Ovary (tissue), 9 donors: ENCODE results near the gene CDHR2. TPM values are rescaled to one million over a fixed set of nuclear protein-coding genes. Genes with fewer than 3 reads are reported as not detected.

Source experiments
- DNase-seq, 5 donors: peaks; one replicate each; pipeline ENCODE4 v3.0.0-alpha.2; 2019 to 2020
- H3K27ac ChIP-seq, 2 donors: fragments of 200-600 bp; one replicate each; pipeline versions ENCODE4 v1.5.1 to v1.8.0; 2019 to 2022
- H3K27me3 ChIP-seq: fragments of 200-600 bp; one replicate; pipeline ENCODE4 v1.8.0; 2022
- H3K36me3 ChIP-seq: fragments of 200-600 bp; sonication (generic); one replicate; pipeline ENCODE4 v1.5.1; 2019
- H3K4me1 ChIP-seq: one replicate; pipeline ENCODE4 v1.8.1; 2013; ENCODE audit warnings: mild to moderate bottlenecking, moderate library complexity; ENCODE audit not compliant: insufficient read depth
- H3K4me3 ChIP-seq: fragments of 200-600 bp; sonication (generic); one replicate; pipeline ENCODE4 v1.5.1; 2017
- H3K9me3 ChIP-seq, 2 donors: fragments of 200-600 bp in 1 of 2; sonication (generic) in 1 of 2; one replicate each; pipeline versions ENCODE4 v1.5.1 to v1.8.1; 2013 to 2019; ENCODE audit warnings: mild to moderate bottlenecking in 1 of 2, moderate library complexity in 1 of 2
- EP300 ChIP-seq: sonication (generic); formaldehyde crosslinking; IDR thresholded peaks from one replicate; pipeline ENCODE4 v1.6.1; 2017; ENCODE audit warnings: antibody characterized with exemption
- POLR2A ChIP-seq: fragments of 450-650 bp; IDR thresholded peaks from one replicate; pipeline ENCODE4 v1.6.1; 2017; ENCODE audit warnings: antibody characterized with exemption, mild to moderate bottlenecking, moderate library complexity
- WGBS, 3 donors: extraction: QIAGEN DNeasy Blood & Tissue Kit in 1 of 3; methylation state at CpG; one replicate each; pipeline versions ENCODE4 v1.1.5 to v1.1.7; 2013 to 2017; 5-methylcytosine and 5-hydroxymethylcytosine counted together
- intact Hi-C, 4 donors: fragments of 100-400 bp; cut with DNase I; formaldehyde crosslinking; loops; one replicate each; pipeline versions ENCODE4 v1.11.0 to v1.15.1; 2022 to 2023
- polyA plus RNA-seq, 2 donors: library from polyadenylated mRNA; stranded (reverse); fragments of 200-250 nt in 1 of 2; fragments of 350-450 nt in 1 of 2; fragmentation: Illumina TruSeq in 1 of 2; extraction: RNeasy Lipid Tissue Mini Kit (QIAGEN cat#74804) in 1 of 2; gene quantifications; one replicate each; pipeline ENCODE4 v1.2.3, GENCODE V29; 2013 to 2014
- total RNA-seq, 7 donors: library from RNA; depleted of rRNA in 2 of 7; stranded (reverse); fragments of >200 nt in 2 of 7; fragmentation: NEBNext Ultra II Directional in 3 of 7; extraction: Animal tissue kit (Norgen Biotek cat#: 25700) in 3 of 7; gene quantifications; one replicate each; pipeline versions ENCODE4 v1.1.0 to v1.2.4, GENCODE V29; 2016 to 2023
- TF ChIP-seq, protein P1 (sequence below), 3 donors: fragments of 450-650 bp in 2 of 3; fragments of 200-600 bp in 1 of 3; IDR thresholded peaks; one replicate each; pipeline versions ENCODE4 v1.5.1 to v1.8.0; 2016 to 2022; ENCODE audit warnings: antibody characterized with exemption in 3 of 3, mild to moderate bottlenecking in 1 of 3
- donor health status: DM: no; HTN: no; CAD: no; lungs with moderate emphysema.
- donor health status: DM: no; HTN: no; CAD: no.
- donor health status: Bipolar disorder and iron deficiency.
- donor health status: DM: yes; HTN: yes; CAD: no.
- donor health status: DM: no; HTN: no; CAD: no.
- donor health status: DM: yes; HTN: yes; CAD: no.

Gene CDHR2
- total and polyA plus RNA-seq, 9 donors: 0.10 to 2.0 (median 0.20) TPM; not detected in 6

DNA sequence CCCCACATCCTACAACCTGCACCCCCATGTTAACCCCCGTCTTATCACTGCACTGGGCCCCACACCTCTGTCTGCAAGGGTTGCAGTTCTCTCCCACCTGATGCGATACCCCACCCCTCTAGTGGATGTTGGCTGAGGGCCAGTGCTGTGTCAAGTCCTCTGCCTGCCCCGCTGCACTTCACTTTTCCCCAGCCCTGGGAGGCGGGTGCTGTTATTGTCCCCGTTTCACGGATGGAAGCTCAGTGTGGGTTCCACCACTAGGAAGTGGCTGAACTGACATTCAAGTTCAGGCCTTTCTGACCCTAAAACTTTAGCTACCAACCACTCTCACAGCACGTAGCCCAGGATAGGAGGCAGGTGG is 77.7 kb downstream of the CDHR2 start:
- Histone ChIP-seq H3K4me3 (no peak overlapping the region), H3K36me3 (no peaks in the 10 kb centered on the region), H3K27me3 (no peaks in the 10 kb centered on the region), H3K9me3 (no peaks in the 10 kb centered on the region), H3K4me1 (peaks cover 7% of the 10 kb centered on the region), H3K27ac (no peak overlapping the region)
- 57 to 60% (median 59%) methylated on average over 7 of the region's 7 CpGs for WGBS, 3 donors
- TF ChIP-seq EP300 (no peak), POLR2A (no peak)
- TF ChIP-seq, protein P1, sequence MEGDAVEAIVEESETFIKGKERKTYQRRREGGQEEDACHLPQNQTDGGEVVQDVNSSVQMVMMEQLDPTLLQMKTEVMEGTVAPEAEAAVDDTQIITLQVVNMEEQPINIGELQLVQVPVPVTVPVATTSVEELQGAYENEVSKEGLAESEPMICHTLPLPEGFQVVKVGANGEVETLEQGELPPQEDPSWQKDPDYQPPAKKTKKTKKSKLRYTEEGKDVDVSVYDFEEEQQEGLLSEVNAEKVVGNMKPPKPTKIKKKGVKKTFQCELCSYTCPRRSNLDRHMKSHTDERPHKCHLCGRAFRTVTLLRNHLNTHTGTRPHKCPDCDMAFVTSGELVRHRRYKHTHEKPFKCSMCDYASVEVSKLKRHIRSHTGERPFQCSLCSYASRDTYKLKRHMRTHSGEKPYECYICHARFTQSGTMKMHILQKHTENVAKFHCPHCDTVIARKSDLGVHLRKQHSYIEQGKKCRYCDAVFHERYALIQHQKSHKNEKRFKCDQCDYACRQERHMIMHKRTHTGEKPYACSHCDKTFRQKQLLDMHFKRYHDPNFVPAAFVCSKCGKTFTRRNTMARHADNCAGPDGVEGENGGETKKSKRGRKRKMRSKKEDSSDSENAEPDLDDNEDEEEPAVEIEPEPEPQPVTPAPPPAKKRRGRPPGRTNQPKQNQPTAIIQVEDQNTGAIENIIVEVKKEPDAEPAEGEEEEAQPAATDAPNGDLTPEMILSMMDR (IDR thresholded peaks at IDR 0.05): no peak
- DNase-seq: no peak
- intact Hi-C loops: no loop called here

DNA sequence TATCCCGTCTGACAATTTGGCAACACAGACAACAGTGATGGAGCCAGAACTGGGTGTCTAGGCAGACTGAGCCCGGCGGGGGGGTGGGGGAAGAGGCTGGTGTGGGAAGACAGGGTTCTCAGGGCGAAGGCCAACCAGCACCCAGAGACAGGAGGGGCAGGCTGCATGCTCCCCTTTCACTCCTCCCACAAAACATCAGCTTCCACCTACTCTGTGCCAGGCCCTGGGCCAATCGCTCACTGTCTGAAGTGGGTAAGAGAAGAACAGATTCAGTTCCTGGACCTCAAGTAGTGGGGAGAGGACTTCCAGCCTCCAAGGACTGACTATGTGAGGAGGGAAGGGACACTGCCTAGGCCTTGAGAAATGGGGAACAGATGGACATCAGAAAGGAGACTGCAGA is 78.4 kb downstream of the CDHR2 start:
- TF ChIP-seq, protein P1 (IDR thresholded peaks at IDR 0.05): no peak
- TF ChIP-seq EP300 (no peak), POLR2A (no peak)
- Histone ChIP-seq H3K4me3 (no peak overlapping the region), H3K36me3 (no peaks in the 10 kb centered on the region), H3K9me3 (no peaks in the 10 kb centered on the region), H3K27ac (no peak overlapping the region), H3K4me1 (peaks cover 7% of the 10 kb centered on the region), H3K27me3 (no peaks in the 10 kb centered on the region)
- 68 to 71% (median 70%) methylated on average over 5 of the region's 5 CpGs for WGBS, 3 donors
- no peak for DNase-seq
- intact Hi-C loops: no loop called here

DNA sequence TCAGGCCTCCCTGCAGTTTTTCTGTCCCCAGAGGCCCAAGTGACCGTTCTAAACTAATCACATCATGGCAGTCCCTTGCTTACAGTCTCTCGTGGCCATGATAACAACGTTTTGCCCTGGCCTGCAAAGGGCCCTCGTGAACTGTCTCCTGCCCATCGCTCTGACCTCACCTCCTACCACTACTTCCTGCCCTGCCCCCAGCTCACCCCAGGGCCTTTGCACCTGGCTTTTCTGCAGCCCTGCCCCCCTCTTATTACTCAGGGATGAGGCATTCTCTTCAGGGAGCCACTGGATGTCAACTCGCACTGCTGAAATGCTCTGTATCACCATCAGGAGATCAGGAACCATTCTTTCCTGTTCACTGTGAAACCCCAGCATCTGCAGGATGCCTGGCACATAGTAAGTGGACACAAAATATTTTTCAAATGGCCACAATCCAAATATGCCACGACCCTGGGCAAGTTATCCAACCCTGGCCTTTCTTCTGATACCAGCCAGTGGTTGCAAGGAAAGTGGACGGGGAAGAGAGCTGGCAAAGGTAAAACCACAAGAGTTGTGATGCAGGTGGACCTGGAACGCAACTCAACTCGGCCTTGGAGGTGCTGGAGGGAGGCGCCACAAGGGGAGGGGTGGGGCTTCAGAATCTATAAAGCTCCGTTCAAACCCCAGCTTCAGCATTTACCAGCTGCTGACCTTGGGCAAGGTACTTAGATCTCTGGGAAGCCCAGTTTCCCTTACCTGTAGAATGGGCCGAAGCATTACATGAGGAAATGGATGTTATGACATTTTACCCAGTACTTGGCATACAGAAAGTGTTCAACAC is 79.5 kb downstream of the CDHR2 start:
- Histone ChIP-seq H3K4me1 (peaks cover 7% of the 10 kb centered on the region), H3K9me3 (no peaks in the 10 kb centered on the region), H3K36me3 (no peaks in the 10 kb centered on the region), H3K4me3 (no peak overlapping the region), H3K27ac (no peak overlapping the region), H3K27me3 (no peaks in the 10 kb centered on the region)
- intact Hi-C loops: no loop called here
- no peak for TF ChIP-seq POLR2A
- TF ChIP-seq, protein P1 (IDR thresholded peaks at IDR 0.05): no peak
- TF ChIP-seq EP300: no peak
- WGBS, 3 donors: 46 to 49% (median 49%) methylated on average over 13 of the region's 13 CpGs
- DNase-seq: no peak

DNA sequence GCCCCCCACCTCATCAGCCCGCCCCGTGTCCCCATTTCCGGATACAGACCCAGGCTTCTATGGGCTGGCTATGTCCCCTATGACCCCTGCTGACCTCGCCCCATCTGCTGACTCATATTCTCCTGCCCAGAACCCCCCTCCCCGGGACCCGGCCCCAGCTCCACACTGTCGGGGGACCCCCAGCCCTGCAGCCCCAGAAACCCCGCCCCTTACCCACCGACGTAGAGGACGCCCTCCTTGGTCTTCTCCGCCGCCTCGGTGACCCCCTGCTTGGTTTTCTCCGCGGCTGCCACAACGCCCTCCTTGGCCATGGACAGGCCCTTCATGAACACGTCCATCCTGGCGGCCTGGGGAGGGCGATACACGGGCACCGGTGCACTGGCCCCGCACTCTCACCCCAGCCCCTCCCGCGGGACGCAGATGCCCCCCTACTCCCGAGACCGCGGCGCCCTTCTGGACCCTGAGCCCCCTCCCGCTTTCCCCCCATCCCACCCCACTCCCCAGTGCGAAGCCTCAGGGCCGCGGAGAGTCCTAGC is 80.2 kb downstream of the CDHR2 start:
- H3K27me3 ChIP-seq: no peaks in the 10 kb centered on the region
- DNase-seq: no peak
- H3K9me3 ChIP-seq: no peaks in the 10 kb centered on the region
- H3K4me3 ChIP-seq: no peak overlapping the region
- H3K27ac ChIP-seq: no peak overlapping the region
- intact Hi-C loops: no loop called here
- no peaks in the 10 kb centered on the region for H3K36me3 ChIP-seq
- peaks cover 7% of the 10 kb centered on the region for H3K4me1 ChIP-seq
- 3 to 7% (median 5%) methylated on average over 33 to 34 of the region's 34 CpGs for WGBS, 3 donors
- TF ChIP-seq, protein P1 (IDR thresholded peaks at IDR 0.05): no peak
- TF ChIP-seq EP300 (no peak), POLR2A (no peak)
